ENCODE results near the gene NPLOC4.

NPLOC4 gene

GRCh38 chr17:81509207-81509971, 127.5 kb downstream of the NPLOC4 start:
- no peak for DNase-seq (ENCODE audit: low read depth in 4 of 4, low spot score in 1 of 4)

- no peak for DNase-seq (ENCODE audit: low read depth in 4 of 4, low spot score in 1 of 4)
Measured at GRCh38 chr17:81508639-81509206, 128.2 kb downstream of the NPLOC4 start.
